HK-2 (cell line): ENCODE measurements around the gene MCF2.
"Not testable (repeated sequence)": the region's sequence is repeated elsewhere in the genome, so short reads cannot be mapped to it uniquely, and the experiment has no call there.

Experiments
- DNase-seq: peaks from one replicate; pipeline ENCODE4 v3.0.0-alpha.2; 2018; ENCODE audit not compliant: unreplicated experiment

The MCF2 gene

GRCh38 chrX:139708067-139708466 lies at the start of gene MCF2:
Gene MCF2, minus strand, starts transcription at chrX:139708167. Its CDS starts 56,423 bp downstream, at chrX:139651744.
- no peak for DNase-seq

- DNase-seq: no peak
These were observed 43.1 kb upstream of the MCF2 start for GRCh38 chrX:139751053-139751452.

GRCh38 chrX:139750390-139750789 lies 42.4 kb upstream of the MCF2 start:
- no peak for DNase-seq

- DNase-seq: no peak
These were observed 31.2 kb upstream of the MCF2 start for GRCh38 chrX:139739138-139739537.

GRCh38 chrX:139738581-139738980 lies 30.6 kb upstream of the MCF2 start:
- peak; percentile 10 for DNase-seq

GRCh38 chrX:139736151-139736550 lies 28.2 kb upstream of the MCF2 start:
- no peak for DNase-seq

GRCh38 chrX:139734996-139735395 lies 27.0 kb upstream of the MCF2 start:
- DNase-seq: no peak

- DNase-seq: no peak
These were observed 17.8 kb upstream of the MCF2 start for GRCh38 chrX:139725720-139726119.

- no peak for DNase-seq
These were observed 16.7 kb upstream of the MCF2 start for GRCh38 chrX:139724626-139725025.

GRCh38 chrX:139720979-139721378 lies 13.0 kb upstream of the MCF2 start:
- DNase-seq: no peak

GRCh38 chrX:139720136-139720535 lies 12.2 kb upstream of the MCF2 start:
- peak; percentile 49 for DNase-seq

GRCh38 chrX:139702658-139703057 lies 5.3 kb downstream of the MCF2 start:
- no peak for DNase-seq

- no peak for DNase-seq
These were observed 15.1 kb downstream of the MCF2 start for GRCh38 chrX:139692908-139693307.

- no peak for DNase-seq
These were observed 15.5 kb downstream of the MCF2 start for GRCh38 chrX:139692506-139692849.

GRCh38 chrX:139691843-139692505 lies 16.0 kb downstream of the MCF2 start:
- DNase-seq: no peak

- no peak for DNase-seq
These were observed 16.5 kb downstream of the MCF2 start for GRCh38 chrX:139691493-139691842.

GRCh38 chrX:139685175-139685574 lies 22.8 kb downstream of the MCF2 start:
- not testable (repeated sequence) for DNase-seq

GRCh38 chrX:139680356-139680755 lies 27.6 kb downstream of the MCF2 start:
- DNase-seq: no peak

- no peak for DNase-seq
These were observed 60.4 kb downstream of the MCF2 start for GRCh38 chrX:139647597-139647996.

- DNase-seq: no peak
These were observed 65.6 kb downstream of the MCF2 start for GRCh38 chrX:139642241-139642927.

- no peak for DNase-seq
These were observed 67.7 kb downstream of the MCF2 start for GRCh38 chrX:139640259-139640658.

GRCh38 chrX:139639253-139639652 lies 68.7 kb downstream of the MCF2 start:
- DNase-seq: no peak

- DNase-seq: no peak
These were observed 107.9 kb downstream of the MCF2 start for GRCh38 chrX:139600105-139600504.

- no peak for DNase-seq
These were observed 111.9 kb downstream of the MCF2 start for GRCh38 chrX:139596068-139596467.
